ENCODE measurements around the gene TP53. TPM values are rescaled to one million over a fixed set of nuclear protein-coding genes. Genes with fewer than 3 reads are reported as not detected.
"Not testable (repeated sequence)": the region's sequence is repeated elsewhere in the genome, so short reads cannot be mapped to it uniquely, and the experiment has no call there.

Gene TP53
- total RNA-seq, 4 donors from 2014 or later: 37.2 to 77.2 (median 65.2) TPM

- H3K4me3 ChIP-seq: no peak overlapping the region
- no peak for DNase-seq (ENCODE audit: low spot score in 2 of 2)
- no peak for TF ChIP-seq POLR2AphosphoS5 (IDR thresholded peaks at IDR 0.05)
- no peak for TF ChIP-seq EP300 (IDR thresholded peaks at IDR 0.05)
- TF ChIP-seq POLR2A (IDR thresholded peaks at IDR 0.05): no peak
- no peak for TF ChIP-seq CTCF (IDR thresholded peaks at IDR 0.05)
- no peak overlapping the region for H3K27ac ChIP-seq
- 91% methylated on average over 4 of the region's 4 CpGs for WGBS
- no peaks in the 10 kb centered on the region for H3K36me3 ChIP-seq
- no peaks in the 10 kb centered on the region for H3K9me3 ChIP-seq
- peaks cover 5% of the 10 kb centered on the region for H3K27me3 ChIP-seq
- no peaks in the 10 kb centered on the region for H3K4me1 ChIP-seq
These were observed 42.5 kb downstream of the TP53 start for GRCh38 chr17:7644775-7645174.

DNA sequence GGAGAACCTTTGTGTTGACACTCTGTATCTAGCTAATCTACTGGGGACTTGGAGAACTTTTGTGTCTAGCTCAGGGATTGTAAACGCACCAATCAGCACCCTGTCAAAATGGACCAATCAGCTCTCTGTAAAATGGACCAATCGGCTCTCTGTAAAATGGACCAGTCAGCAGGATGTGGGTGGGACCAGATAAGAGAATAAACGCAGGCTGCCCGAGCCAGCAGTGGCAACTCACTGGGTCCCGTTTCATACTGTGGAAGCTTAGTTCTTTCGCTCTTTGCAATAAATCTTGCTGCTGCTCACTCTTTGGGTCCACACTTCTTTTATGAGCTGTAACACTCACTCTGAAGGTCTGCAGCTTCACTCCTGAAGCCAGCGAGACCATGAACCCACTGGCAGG, 45.7 kb downstream of the TP53 start:
- not testable (repeated sequence) for H3K9me3 ChIP-seq; H3K4me3 ChIP-seq; H3K27me3 ChIP-seq; H3K27ac ChIP-seq; DNase-seq (ENCODE audit: low spot score in 2 of 2); H3K36me3 ChIP-seq; H3K4me1 ChIP-seq
- WGBS: 62% methylated on average over 7 of the region's 7 CpGs

DNA sequence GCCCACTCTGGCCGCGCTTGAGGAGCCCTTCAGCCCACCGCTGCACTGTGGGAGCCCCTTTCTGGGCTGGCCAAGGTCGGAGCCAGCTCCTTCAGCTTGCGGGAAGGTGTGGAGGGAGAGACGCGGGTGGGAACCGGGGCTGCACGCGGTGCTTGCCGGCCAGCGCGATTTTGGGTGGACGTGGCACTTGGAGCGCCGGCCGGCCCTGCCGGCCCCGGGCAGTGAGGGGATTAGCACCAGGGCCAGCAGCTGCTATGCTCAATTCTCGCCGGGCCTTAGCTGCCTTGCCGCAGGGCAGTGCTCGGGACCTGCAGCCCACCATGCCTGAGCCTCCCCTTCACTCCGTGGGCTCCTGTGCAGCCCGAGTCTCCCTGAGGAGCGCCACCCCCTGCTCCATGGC, 46.5 kb downstream of the TP53 start:
- H3K27ac ChIP-seq: no peak overlapping the region
- no peaks in the 10 kb centered on the region for H3K4me1 ChIP-seq
- DNase-seq (ENCODE audit: low spot score in 2 of 2): no peak
- H3K4me3 ChIP-seq: no peak overlapping the region
- 95% methylated on average over 10 of the region's 26 CpGs for WGBS
- TF ChIP-seq POLR2A (IDR thresholded peaks at IDR 0.05) (no peak), EP300 (IDR thresholded peaks at IDR 0.05) (no peak), CTCF (IDR thresholded peaks at IDR 0.05) (no peak), POLR2AphosphoS5 (IDR thresholded peaks at IDR 0.05) (no peak)
- no peaks in the 10 kb centered on the region for H3K9me3 ChIP-seq
- H3K27me3 ChIP-seq: no peaks in the 10 kb centered on the region
- no peaks in the 10 kb centered on the region for H3K36me3 ChIP-seq

- Histone ChIP-seq H3K27ac (no peak overlapping the region), H3K9me3 (no peaks in the 10 kb centered on the region), H3K36me3 (no peaks in the 10 kb centered on the region), H3K4me3 (no peak overlapping the region), H3K27me3 (no peaks in the 10 kb centered on the region), H3K4me1 (no peaks in the 10 kb centered on the region)
- no peak for DNase-seq (ENCODE audit: low spot score in 2 of 2)
- 64% methylated on average over 5 of the region's 5 CpGs for WGBS
- TF ChIP-seq EP300 (IDR thresholded peaks at IDR 0.05): no peak
- TF ChIP-seq CTCF (IDR thresholded peaks at IDR 0.05): no peak
- no peak for TF ChIP-seq POLR2A (IDR thresholded peaks at IDR 0.05)
- TF ChIP-seq POLR2AphosphoS5 (IDR thresholded peaks at IDR 0.05): no peak
These were observed 51.1 kb downstream of the TP53 start for GRCh38 chr17:7636163-7636562.

GRCh38 chr17:7634384-7634783, 52.9 kb downstream of the TP53 start:
- DNase-seq (ENCODE audit: low spot score in 2 of 2): no peak
- 32% methylated on average over 5 of the region's 5 CpGs for WGBS
- TF ChIP-seq POLR2AphosphoS5 (IDR thresholded peaks at IDR 0.05): no peak
- TF ChIP-seq EP300 (IDR thresholded peaks at IDR 0.05): no peak
- TF ChIP-seq CTCF (IDR thresholded peaks at IDR 0.05): no peak
- TF ChIP-seq POLR2A (IDR thresholded peaks at IDR 0.05): no peak
- no peaks in the 10 kb centered on the region for H3K4me1 ChIP-seq
- H3K9me3 ChIP-seq: no peaks in the 10 kb centered on the region
- H3K36me3 ChIP-seq: no peaks in the 10 kb centered on the region
- no peaks in the 10 kb centered on the region for H3K27me3 ChIP-seq
- no peak overlapping the region for H3K27ac ChIP-seq
- no peak overlapping the region for H3K4me3 ChIP-seq

DNA sequence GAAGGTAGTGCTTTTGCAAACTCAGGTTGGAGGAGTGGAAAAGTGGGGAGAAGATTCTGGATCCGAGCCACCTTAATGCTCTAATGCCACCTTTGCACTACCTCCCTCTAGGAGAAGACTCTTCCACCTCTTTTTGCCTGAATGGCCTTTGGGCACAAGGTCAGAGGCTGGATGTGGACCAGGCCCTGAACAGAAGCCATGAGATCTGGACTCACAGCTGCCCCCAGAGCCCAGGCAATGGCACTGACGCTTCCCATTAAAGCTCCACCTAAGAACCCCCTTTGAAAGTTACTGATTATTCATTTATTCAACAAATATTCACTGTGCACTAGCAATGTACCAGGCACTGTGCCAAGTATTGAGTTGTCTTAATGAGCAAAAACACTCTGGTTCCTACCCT, 54.2 kb downstream of the TP53 start:
- H3K4me3 ChIP-seq: no peak overlapping the region
- H3K27me3 ChIP-seq: no peaks in the 10 kb centered on the region
- no peak for DNase-seq (ENCODE audit: low spot score in 2 of 2)
- no peak overlapping the region for H3K27ac ChIP-seq
- no peak for TF ChIP-seq EP300 (IDR thresholded peaks at IDR 0.05)
- TF ChIP-seq POLR2AphosphoS5 (IDR thresholded peaks at IDR 0.05): no peak
- no peak for TF ChIP-seq POLR2A (IDR thresholded peaks at IDR 0.05)
- no peak for TF ChIP-seq CTCF (IDR thresholded peaks at IDR 0.05)
- H3K9me3 ChIP-seq: no peaks in the 10 kb centered on the region
- peaks cover 2% of the 10 kb centered on the region for H3K4me1 ChIP-seq
- 81% methylated on average over 2 of the region's 2 CpGs for WGBS
- no peaks in the 10 kb centered on the region for H3K36me3 ChIP-seq
